Tibial nerve (tissue), 4 donors: Measurements from ENCODE around the gene TMBIM6. TPM values are rescaled to one million over a fixed set of nuclear protein-coding genes. Genes with fewer than 3 reads are reported as not detected.

ENCODE experiments used
- DNase-seq, 2 donors: peaks; one replicate each; pipeline ENCODE4 v3.0.0-alpha.2; 2019; ENCODE audit warnings: low spot score in 2 of 2
- H3K27ac ChIP-seq, 4 donors: fragments of 200-600 bp; sonication (generic) in 3 of 4; one replicate each; pipeline ENCODE4 v1.5.1; 2017 to 2019; ENCODE audit warnings: mild to moderate bottlenecking in 1 of 4
- H3K27me3 ChIP-seq, 2 donors: fragments of 200-600 bp; sonication (generic) in 1 of 2; one replicate each; pipeline versions ENCODE4 v1.5.1 to v1.6.0; 2017 to 2019
- H3K36me3 ChIP-seq, 3 donors: fragments of 200-600 bp; sonication (generic); one replicate each; pipeline ENCODE4 v1.5.1; 2018 to 2019
- H3K4me1 ChIP-seq, 4 donors: fragments of 200-600 bp; sonication (generic) in 3 of 4; one replicate each; pipeline ENCODE4 v1.5.1; 2017 to 2019
- H3K4me3 ChIP-seq, 4 donors: fragments of 200-600 bp; sonication (generic) in 3 of 4; one replicate each; pipeline ENCODE4 v1.5.1; 2017 to 2019; ENCODE audit warnings: mild to moderate bottlenecking in 1 of 4, moderate library complexity in 1 of 4
- H3K9me3 ChIP-seq, 4 donors: fragments of 200-600 bp; sonication (generic) in 3 of 4; one replicate each; pipeline ENCODE4 v1.5.1; 2017 to 2019
- EP300 ChIP-seq, 2 donors: sonication (generic); formaldehyde crosslinking; IDR thresholded peaks; one replicate each; pipeline ENCODE4 v1.6.1; 2017; ENCODE audit warnings: antibody characterized with exemption in 2 of 2, mild to moderate bottlenecking in 1 of 2
- POLR2A ChIP-seq, 2 donors: fragments of 450-650 bp; IDR thresholded peaks; one replicate each; pipeline ENCODE4 v1.6.1; 2017; ENCODE audit warnings: antibody characterized with exemption in 2 of 2, mild to moderate bottlenecking in 2 of 2, moderate library complexity in 2 of 2
- WGBS, 2 donors: methylation state at CpG; one replicate each; pipeline ENCODE4 v1.1.5; 2018; 5-methylcytosine and 5-hydroxymethylcytosine counted together
- total RNA-seq, 4 donors: library from RNA; depleted of rRNA; stranded (reverse); fragments of >200 nt; gene quantifications; one replicate each; pipeline ENCODE4 v1.1.0, GENCODE V29; 2016
- TF ChIP-seq, protein P1 (sequence below), 5 experiments: fragments of 200-600 bp in 3 of 5; fragments of 450-650 bp in 2 of 5; sonication (generic) in 3 of 5; IDR thresholded peaks; one replicate each; pipeline ENCODE4 v1.5.1; 2016 to 2019; ENCODE audit warnings: antibody characterized with exemption in 5 of 5, mild to moderate bottlenecking in 3 of 5, moderate library complexity in 2 of 5

The TMBIM6 gene
- total RNA-seq, 4 donors from 2014 or later, result 284 to 404 (median 325) TPM

DNA sequence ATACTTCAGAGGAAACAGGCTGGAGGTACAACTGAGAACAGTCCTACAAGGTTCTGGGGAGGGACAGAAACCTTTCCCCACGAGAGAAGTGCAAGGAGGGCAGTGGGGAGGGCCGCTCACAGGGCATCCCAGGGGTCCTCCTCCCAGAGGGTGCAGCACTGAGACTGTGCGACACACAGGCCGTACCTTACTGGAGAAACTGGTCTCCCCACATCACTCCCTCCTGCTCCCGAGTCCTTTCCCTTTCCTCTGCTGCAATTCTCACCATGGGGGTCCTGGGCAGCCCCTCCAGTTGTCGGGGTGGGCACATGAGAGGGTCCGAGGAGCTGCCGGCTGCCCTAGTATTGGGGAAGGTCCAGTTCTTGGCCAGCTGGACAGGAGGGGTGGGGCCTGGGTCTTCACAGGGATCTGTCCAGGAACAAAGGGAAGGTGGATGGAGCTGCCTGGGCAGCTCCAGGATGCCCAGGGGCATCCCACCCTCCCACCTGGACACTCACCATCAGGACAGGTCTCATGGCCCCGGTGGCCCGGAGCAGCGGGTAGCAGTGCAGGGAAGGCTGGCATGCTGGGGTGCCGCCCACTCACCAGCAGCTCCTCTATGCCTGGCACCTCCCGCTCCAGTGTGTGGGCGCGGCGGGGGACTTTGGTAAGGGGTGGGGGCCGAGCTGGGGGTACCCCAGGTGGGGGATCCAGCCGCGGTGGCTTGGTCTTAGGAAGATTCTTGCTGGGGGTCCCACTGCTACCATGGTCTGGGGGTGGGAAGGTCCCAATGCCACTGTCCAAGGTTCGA is 51.0 kb downstream of the TMBIM6 start:
- TF ChIP-seq, protein P1, sequence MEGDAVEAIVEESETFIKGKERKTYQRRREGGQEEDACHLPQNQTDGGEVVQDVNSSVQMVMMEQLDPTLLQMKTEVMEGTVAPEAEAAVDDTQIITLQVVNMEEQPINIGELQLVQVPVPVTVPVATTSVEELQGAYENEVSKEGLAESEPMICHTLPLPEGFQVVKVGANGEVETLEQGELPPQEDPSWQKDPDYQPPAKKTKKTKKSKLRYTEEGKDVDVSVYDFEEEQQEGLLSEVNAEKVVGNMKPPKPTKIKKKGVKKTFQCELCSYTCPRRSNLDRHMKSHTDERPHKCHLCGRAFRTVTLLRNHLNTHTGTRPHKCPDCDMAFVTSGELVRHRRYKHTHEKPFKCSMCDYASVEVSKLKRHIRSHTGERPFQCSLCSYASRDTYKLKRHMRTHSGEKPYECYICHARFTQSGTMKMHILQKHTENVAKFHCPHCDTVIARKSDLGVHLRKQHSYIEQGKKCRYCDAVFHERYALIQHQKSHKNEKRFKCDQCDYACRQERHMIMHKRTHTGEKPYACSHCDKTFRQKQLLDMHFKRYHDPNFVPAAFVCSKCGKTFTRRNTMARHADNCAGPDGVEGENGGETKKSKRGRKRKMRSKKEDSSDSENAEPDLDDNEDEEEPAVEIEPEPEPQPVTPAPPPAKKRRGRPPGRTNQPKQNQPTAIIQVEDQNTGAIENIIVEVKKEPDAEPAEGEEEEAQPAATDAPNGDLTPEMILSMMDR (IDR thresholded peaks at IDR 0.05), result no peak
- TF ChIP-seq POLR2A (IDR thresholded peaks at IDR 0.05) (no peak), EP300 (IDR thresholded peaks at IDR 0.05) (no peak)
- WGBS, 2 donors, result 84 to 90% methylated on average over 14 to 16 of the region's 20 CpGs
- Histone ChIP-seq H3K27me3 (no peaks in the 10 kb centered on the region), H3K36me3 (peaks cover 0 to 96% (median 2%) of the 10 kb centered on the region in 3 donors), H3K9me3 (peaks cover 0 to 6% (median 0%) of the 10 kb centered on the region in 4 donors), H3K4me3 (no peak overlapping the region), H3K27ac (no peak overlapping the region), H3K4me1 (peaks cover 0 to 7% (median 4%) of the 10 kb centered on the region in 4 donors)
- no peak for DNase-seq

DNA sequence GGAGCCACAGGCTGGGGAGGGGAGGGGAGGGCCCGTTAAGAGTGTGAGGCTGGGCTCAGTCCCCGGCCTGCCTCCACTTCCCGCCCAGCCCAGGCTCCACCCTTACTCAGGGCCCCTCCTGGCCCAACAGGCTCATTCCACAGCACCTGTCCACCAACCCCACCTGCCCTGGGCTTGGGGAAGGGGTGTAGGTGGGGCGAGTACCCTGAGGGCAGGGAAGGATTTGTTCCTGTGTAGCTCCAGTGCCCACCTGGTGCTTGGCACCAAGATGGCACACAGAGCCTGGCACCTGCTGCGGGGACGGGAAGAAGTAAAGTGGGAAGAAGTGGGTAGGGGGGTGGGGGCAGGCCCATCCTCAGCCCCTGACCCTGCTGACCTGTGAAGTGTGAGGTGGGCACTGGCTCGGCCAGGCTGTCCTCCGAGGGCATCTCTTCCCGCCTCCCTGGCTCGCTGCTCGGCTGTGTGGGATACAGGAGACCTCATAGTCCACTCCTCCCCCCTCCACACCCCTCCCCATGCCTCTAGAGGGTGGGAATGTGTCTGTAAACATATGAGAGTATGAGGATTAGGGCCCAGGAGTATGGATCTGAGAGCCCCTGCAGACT is 51.7 kb downstream of the TMBIM6 start:
- Histone ChIP-seq H3K27me3 (no peaks in the 10 kb centered on the region), H3K4me3 (no peak overlapping the region), H3K36me3 (peaks cover 2 to 97% (median 3%) of the 10 kb centered on the region in 3 donors), H3K27ac (no peak overlapping the region), H3K9me3 (no peaks in the 10 kb centered on the region), H3K4me1 (peaks cover 0 to 12% (median 4%) of the 10 kb centered on the region in 4 donors)
- 74 to 76% methylated on average over 8 to 9 of the region's 11 CpGs for WGBS, 2 donors
- TF ChIP-seq EP300 (IDR thresholded peaks at IDR 0.05) (no peak), POLR2A (IDR thresholded peaks at IDR 0.05) (no peak)
- TF ChIP-seq, protein P1 (IDR thresholded peaks at IDR 0.05), result no peak
- DNase-seq, result no peak

DNA sequence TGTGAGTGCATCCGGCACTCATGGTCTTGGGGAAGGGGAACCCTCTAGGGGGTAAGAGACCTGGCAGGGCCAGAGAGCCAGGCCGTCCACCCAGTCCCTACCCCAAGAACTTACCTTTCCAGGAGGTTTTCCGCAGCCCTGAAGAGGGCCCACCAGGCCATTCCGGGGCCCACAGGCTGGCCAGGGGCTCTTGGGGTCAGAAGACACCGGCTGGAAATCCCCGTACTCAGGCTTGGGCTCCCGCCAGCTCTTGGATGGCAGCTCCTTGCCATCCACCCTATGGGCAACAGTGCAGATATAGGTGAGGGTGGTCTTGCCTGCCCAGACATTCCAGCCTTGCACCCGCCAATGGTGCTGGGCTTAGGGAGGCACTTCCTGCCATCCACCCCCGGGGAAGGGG is 52.3 kb downstream of the TMBIM6 start:
- Histone ChIP-seq H3K4me1 (peaks cover 0 to 12% (median 4%) of the 10 kb centered on the region in 4 donors), H3K27ac (no peak overlapping the region), H3K9me3 (no peaks in the 10 kb centered on the region), H3K36me3 (peaks cover 2 to 97% (median 6%) of the 10 kb centered on the region in 3 donors), H3K27me3 (no peaks in the 10 kb centered on the region), H3K4me3 (no peak overlapping the region)
- no peak for DNase-seq
- 82% methylated on average over 5 to 9 of the region's 9 CpGs for WGBS, 2 donors
- no peak for TF ChIP-seq EP300 (IDR thresholded peaks at IDR 0.05)
- TF ChIP-seq, protein P1 (IDR thresholded peaks at IDR 0.05), result no peak
- no peak for TF ChIP-seq POLR2A (IDR thresholded peaks at IDR 0.05)

DNA sequence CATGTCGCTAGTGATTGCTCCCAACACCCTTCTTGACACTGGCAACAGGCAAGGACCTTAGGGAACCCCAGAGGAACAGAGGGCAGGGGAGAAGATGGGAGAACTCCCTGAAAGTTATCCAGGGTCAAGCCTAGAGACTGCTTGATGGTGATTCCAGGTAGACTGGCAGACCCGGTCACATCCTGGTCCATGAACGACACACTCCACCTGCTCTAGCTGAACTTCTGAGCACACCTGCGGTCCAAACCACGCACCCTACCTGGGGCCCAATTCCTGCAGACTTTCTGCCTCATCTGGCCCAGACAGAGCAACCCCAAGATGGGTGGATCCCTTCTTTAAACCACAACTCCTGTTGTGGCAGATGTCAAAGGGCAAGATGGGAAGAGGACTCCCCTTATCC is 52.7 kb downstream of the TMBIM6 start:
- peaks cover 2 to 97% (median 6%) of the 10 kb centered on the region in 3 donors for H3K36me3 ChIP-seq
- H3K4me1 ChIP-seq, result peaks cover 0 to 12% (median 4%) of the 10 kb centered on the region in 4 donors
- no peak overlapping the region for H3K27ac ChIP-seq
- 82 to 85% methylated on average over 5 of the region's 5 CpGs for WGBS, 2 donors
- no peak for DNase-seq
- H3K4me3 ChIP-seq, result no peak overlapping the region
- H3K9me3 ChIP-seq, result no peaks in the 10 kb centered on the region
- no peaks in the 10 kb centered on the region for H3K27me3 ChIP-seq
- TF ChIP-seq POLR2A (IDR thresholded peaks at IDR 0.05) (no peak), EP300 (IDR thresholded peaks at IDR 0.05) (no peak)
- TF ChIP-seq, protein P1 (IDR thresholded peaks at IDR 0.05), result no peak
